Fibroblast of lung (primary cell): ENCODE data around the gene CT45A10.

Experiments
- CTCF ChIP-seq, 2 donors: IDR thresholded peaks in 1 of 2; conservative IDR thresholded peaks in 1 of 2; 1 replicate in 1 of 2; 2 replicates in 1 of 2; pipeline ENCODE4 v1.5.1; 2011 to 2012; ENCODE audit warnings: low read length in 2 of 2, control low read depth in 1 of 2, inconsistent platforms in 1 of 2, low read depth in 1 of 2, mild to moderate bottlenecking in 1 of 2
- EZH2 ChIP-seq: IDR thresholded peaks from 2 replicates; pipeline ENCODE4 v1.5.1; 2012; ENCODE audit warnings: low read length, control low read depth, mild to moderate bottlenecking; ENCODE audit errors: missing control alignments

- TF ChIP-seq CTCF (conservative IDR thresholded peaks at IDR 0.05 in 1 of 2, IDR thresholded peaks at IDR 0.05 in 1 of 2; ENCODE audit: low read depth in 1 of 2, low read length in 2 of 2) (no peak), EZH2 (no peak)
These were observed 3.1 kb downstream of the CT45A10 start for GRCh38 chrX:135890087-135890585.
